Astrocyte (in vitro differentiated cells and primary cell): Measurements from ENCODE around the gene RALB. TPM values are rescaled to one million over a fixed set of nuclear protein-coding genes. Genes with fewer than 3 reads are reported as not detected.

Experiments used
- DNase-seq: peaks from one replicate; pipeline ENCODE4 v3.0.0-alpha.2; 2010; ENCODE audit warnings: low read depth
- FAIRE-seq: peaks from 2 replicates; lab custom pipeline; 2011; peaks lifted over from hg19 to GRCh38; lab: Jason Lieb, UNC
- H2AFZ ChIP-seq: 2 replicates; pipeline ENCODE4 v1.6.0; 2012; ENCODE audit warnings: low read depth, low read length, inconsistent platforms
- H3K27ac ChIP-seq: 2 replicates; pipeline ENCODE4 v1.5.1; 2011; ENCODE audit warnings: low read depth, low read length, inconsistent platforms
- H3K27me3 ChIP-seq: 2 replicates; pipeline ENCODE4 v1.6.0; 2011; ENCODE audit warnings: low read length, inconsistent platforms; ENCODE audit not compliant: insufficient read depth
- H3K36me3 ChIP-seq: 2 replicates; pipeline ENCODE4 v1.5.1; 2011; ENCODE audit warnings: low read length, inconsistent platforms; ENCODE audit not compliant: insufficient read depth
- H3K4me1 ChIP-seq: 2 replicates; pipeline ENCODE4 v1.5.1; 2011; ENCODE audit warnings: low read length, inconsistent platforms; ENCODE audit not compliant: insufficient read depth
- H3K4me2 ChIP-seq: 2 replicates; pipeline ENCODE4 v1.6.0; 2012; ENCODE audit warnings: low read length, inconsistent platforms
- H3K4me3 ChIP-seq: 2 replicates; pipeline ENCODE4 v1.5.1; 2011; ENCODE audit warnings: low read depth, mild to moderate bottlenecking, low read length, inconsistent platforms; ENCODE audit not compliant: insufficient read depth
- H3K79me2 ChIP-seq: 2 replicates; pipeline ENCODE4 v1.6.0; 2012; ENCODE audit warnings: mild to moderate bottlenecking, low read length, inconsistent platforms; ENCODE audit not compliant: insufficient read depth
- H3K9ac ChIP-seq: 2 replicates; pipeline ENCODE4 v1.6.0; 2012; ENCODE audit warnings: mild to moderate bottlenecking, low read length, inconsistent platforms
- H3K9me3 ChIP-seq: 2 replicates; pipeline ENCODE4 v1.5.1; 2012; ENCODE audit warnings: low read depth, mild to moderate bottlenecking, low read length, inconsistent platforms; ENCODE audit not compliant: insufficient read depth
- H4K20me1 ChIP-seq: 2 replicates; pipeline ENCODE4 v1.6.0; 2012; ENCODE audit warnings: low read length, inconsistent platforms; ENCODE audit not compliant: insufficient read depth
- H3K27ac Mint-ChIP-seq: one replicate; pipeline ENCODE4 v1.8.0; 2021; ENCODE audit warnings: mild to moderate bottlenecking, mixed read lengths; ENCODE audit not compliant: unreplicated experiment
- H3K27me3 Mint-ChIP-seq: one replicate; pipeline ENCODE4 v1.8.0; 2021; ENCODE audit warnings: low read depth, mixed read lengths; ENCODE audit not compliant: unreplicated experiment
- H3K36me3 Mint-ChIP-seq: one replicate; pipeline ENCODE4 v1.8.0; 2021; ENCODE audit warnings: low read depth, mixed read lengths; ENCODE audit not compliant: unreplicated experiment
- H3K4me1 Mint-ChIP-seq: one replicate; pipeline ENCODE4 v1.8.0; 2021; ENCODE audit warnings: low read depth, mixed read lengths; ENCODE audit not compliant: unreplicated experiment
- H3K4me3 Mint-ChIP-seq: one replicate; pipeline ENCODE4 v1.8.0; 2021; ENCODE audit warnings: mild to moderate bottlenecking, moderate library complexity, mixed read lengths; ENCODE audit not compliant: unreplicated experiment
- H3K9me3 Mint-ChIP-seq: one replicate; pipeline ENCODE4 v1.8.0; 2021; ENCODE audit warnings: mild to moderate bottlenecking, mixed read lengths; ENCODE audit not compliant: unreplicated experiment
- EZH2 ChIP-seq: IDR thresholded peaks from 2 replicates; pipeline ENCODE4 v1.6.1; 2012; ENCODE audit warnings: mild to moderate bottlenecking, low read length, inconsistent platforms; ENCODE audit not compliant: insufficient read depth
- total RNA-seq: library from RNA; stranded (reverse); gene quantifications from 2 replicates; pipeline ENCODE4 v1.2.1, GENCODE V29; 2021
- TF ChIP-seq, protein P1 (sequence below): IDR thresholded peaks from 2 replicates; pipeline ENCODE4 v1.5.1; 2011; ENCODE audit warnings: low read depth, mild to moderate bottlenecking, inconsistent platforms, low read length, moderate library complexity; ENCODE audit not compliant: insufficient read depth

RALB gene
- total RNA-seq, 1 donor from 2014 or later = 44.5 TPM

DNA sequence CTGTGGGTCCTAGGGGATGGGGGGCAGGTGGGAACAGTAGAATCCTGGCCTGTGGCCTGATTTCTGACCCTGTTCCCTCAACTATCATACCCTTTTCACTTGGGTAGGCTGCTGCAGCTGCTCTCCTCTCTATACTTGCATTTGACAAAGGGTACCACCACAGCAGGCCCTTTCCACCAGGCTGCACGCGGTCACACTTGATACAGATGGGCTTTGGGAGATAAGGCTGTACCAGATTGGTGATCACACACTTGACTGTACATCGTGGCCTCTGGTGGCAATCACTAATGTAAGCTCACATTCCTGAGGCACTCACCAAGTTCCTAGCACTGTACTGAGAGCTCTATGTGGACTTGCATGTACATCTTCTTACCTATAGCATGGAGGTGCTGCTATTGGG is 1.6 kb upstream of the RALB start:
- peaks cover 30% of the 10 kb centered on the region for H3K27me3 Mint-ChIP-seq
- no peak for DNase-seq

DNA sequence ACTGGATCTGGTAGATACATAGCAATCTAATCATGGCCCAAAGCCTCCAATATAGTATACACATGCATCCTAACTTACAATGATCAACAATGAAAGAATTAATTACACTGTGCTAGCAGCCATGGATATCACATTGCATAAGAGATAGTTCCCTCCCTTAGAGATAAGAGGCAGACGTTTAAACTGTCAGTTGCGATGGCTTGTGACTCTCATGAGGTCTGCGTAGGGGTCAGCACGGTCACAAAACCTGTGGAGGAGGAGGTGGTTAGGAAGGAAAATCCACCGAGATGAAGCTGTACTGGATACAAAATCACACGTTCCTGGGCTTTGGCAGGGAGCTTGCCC is 800 bp upstream of the RALB start:
- Histone ChIP-seq H3K27me3 (peaks cover 3% of the 10 kb centered on the region), H3K4me2 (peak overlapping the region; percentile 99), H3K36me3 (no peaks in the 10 kb centered on the region), H4K20me1 (peaks cover 37% of the 10 kb centered on the region), H3K9ac (peak overlapping the region; percentile 74), H3K4me3 (peak overlapping the region; percentile 98), H3K4me1 (peaks cover 18% of the 10 kb centered on the region), H3K27ac (no peak overlapping the region), H3K79me2 (peaks cover 40% of the 10 kb centered on the region), H3K9me3 (no peaks in the 10 kb centered on the region), H2AFZ (peak overlapping the region; percentile 94)
- DNase-seq = no peak
- TF ChIP-seq, protein P1, sequence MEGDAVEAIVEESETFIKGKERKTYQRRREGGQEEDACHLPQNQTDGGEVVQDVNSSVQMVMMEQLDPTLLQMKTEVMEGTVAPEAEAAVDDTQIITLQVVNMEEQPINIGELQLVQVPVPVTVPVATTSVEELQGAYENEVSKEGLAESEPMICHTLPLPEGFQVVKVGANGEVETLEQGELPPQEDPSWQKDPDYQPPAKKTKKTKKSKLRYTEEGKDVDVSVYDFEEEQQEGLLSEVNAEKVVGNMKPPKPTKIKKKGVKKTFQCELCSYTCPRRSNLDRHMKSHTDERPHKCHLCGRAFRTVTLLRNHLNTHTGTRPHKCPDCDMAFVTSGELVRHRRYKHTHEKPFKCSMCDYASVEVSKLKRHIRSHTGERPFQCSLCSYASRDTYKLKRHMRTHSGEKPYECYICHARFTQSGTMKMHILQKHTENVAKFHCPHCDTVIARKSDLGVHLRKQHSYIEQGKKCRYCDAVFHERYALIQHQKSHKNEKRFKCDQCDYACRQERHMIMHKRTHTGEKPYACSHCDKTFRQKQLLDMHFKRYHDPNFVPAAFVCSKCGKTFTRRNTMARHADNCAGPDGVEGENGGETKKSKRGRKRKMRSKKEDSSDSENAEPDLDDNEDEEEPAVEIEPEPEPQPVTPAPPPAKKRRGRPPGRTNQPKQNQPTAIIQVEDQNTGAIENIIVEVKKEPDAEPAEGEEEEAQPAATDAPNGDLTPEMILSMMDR = no peak
- no peak for TF ChIP-seq EZH2
- FAIRE-seq = no peak
- H3K9me3 Mint-ChIP-seq = no peaks in the 10 kb centered on the region
- peaks cover 26% of the 10 kb centered on the region for H3K27me3 Mint-ChIP-seq
- peak overlapping the region; percentile 99 for H3K4me3 Mint-ChIP-seq
- peak overlapping the region; percentile 79 for H3K27ac Mint-ChIP-seq
- H3K4me1 Mint-ChIP-seq = peaks cover 15% of the 10 kb centered on the region
- H3K36me3 Mint-ChIP-seq = peaks cover 4% of the 10 kb centered on the region

More for the DNA sequence above, 1.6 kb upstream of the RALB start:
- no peak overlapping the region for H3K4me3 Mint-ChIP-seq
- H3K27ac ChIP-seq = no peak overlapping the region
- no peak overlapping the region for H2AFZ ChIP-seq
- no peak overlapping the region for H3K27ac Mint-ChIP-seq
- H3K4me1 Mint-ChIP-seq = peaks cover 15% of the 10 kb centered on the region
- FAIRE-seq = no peak
- peaks cover 3% of the 10 kb centered on the region for H3K27me3 ChIP-seq
- H3K9ac ChIP-seq = no peak overlapping the region
- no peak overlapping the region for H3K4me3 ChIP-seq
- H3K36me3 Mint-ChIP-seq = peaks cover 2% of the 10 kb centered on the region
- H4K20me1 ChIP-seq = peaks cover 30% of the 10 kb centered on the region
- H3K4me1 ChIP-seq = peaks cover 15% of the 10 kb centered on the region
- no peaks in the 10 kb centered on the region for H3K36me3 ChIP-seq
- TF ChIP-seq, protein P1 = no peak
- TF ChIP-seq EZH2 = no peak
- no peaks in the 10 kb centered on the region for H3K9me3 Mint-ChIP-seq
- H3K79me2 ChIP-seq = peaks cover 32% of the 10 kb centered on the region
- no peak overlapping the region for H3K4me2 ChIP-seq
- no peaks in the 10 kb centered on the region for H3K9me3 ChIP-seq

DNA sequence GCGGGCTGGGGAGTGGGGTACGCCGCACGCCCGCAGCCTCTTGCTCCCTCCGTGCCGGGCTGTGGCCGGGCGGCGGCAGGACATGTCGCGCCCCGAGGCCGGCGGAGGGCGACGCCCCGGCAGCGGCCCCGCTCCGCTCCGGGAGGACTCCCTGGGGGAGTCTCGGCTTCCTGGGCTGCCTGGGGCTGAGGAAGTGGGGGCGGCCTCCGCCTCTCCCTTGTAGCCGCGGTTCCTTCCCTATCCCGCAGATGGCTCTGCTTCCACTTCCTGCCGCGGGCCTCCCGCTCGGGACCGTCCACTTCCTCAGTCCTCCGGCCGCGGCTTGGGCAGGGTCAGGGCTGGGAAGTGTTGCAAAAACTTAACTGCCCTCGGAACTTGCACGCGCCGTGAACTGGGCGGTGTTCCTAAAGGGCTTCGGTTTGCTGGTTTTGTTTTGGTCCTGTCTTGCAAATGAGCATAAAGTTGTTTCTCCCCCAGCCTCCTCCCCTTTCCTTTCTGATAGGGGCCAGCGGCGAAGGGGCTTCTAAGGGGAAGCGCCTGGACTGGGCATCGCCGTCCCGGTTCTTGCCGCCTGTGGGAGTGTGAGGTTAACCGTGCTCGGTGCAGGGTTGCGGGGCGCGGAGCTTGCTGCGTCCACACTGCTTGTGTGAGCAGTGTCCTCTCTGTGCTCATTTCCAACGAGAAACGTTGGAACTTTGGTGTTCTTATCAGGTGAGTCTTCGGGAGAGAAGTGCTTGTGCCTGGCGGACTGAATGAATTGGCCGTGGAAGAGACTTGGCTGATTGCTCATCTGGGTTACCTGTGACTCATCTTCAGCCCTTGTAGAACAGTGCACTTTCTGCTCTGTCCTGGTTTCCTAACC is 600 bp downstream of the RALB start:
- TF ChIP-seq, protein P1 = no peak
- no peak for TF ChIP-seq EZH2
- H3K27me3 Mint-ChIP-seq = peaks cover 20% of the 10 kb centered on the region
- H3K27ac Mint-ChIP-seq = peak overlapping the region; percentile 50
- DNase-seq (peak; percentile 65), FAIRE-seq (no peak)
- H3K79me2 ChIP-seq = peaks cover 54% of the 10 kb centered on the region
- H3K27ac ChIP-seq = peak overlapping the region; percentile 83
- H2AFZ ChIP-seq = peak overlapping the region; percentile 77
- peak overlapping the region; percentile 94 for H3K4me3 Mint-ChIP-seq
- no peaks in the 10 kb centered on the region for H3K9me3 ChIP-seq
- H3K9me3 Mint-ChIP-seq = no peaks in the 10 kb centered on the region
- H3K9ac ChIP-seq = peak overlapping the region; percentile 90
- peaks cover 18% of the 10 kb centered on the region for H3K4me1 ChIP-seq
- H3K36me3 ChIP-seq = no peaks in the 10 kb centered on the region
- H3K36me3 Mint-ChIP-seq = peaks cover 7% of the 10 kb centered on the region
- H3K4me2 ChIP-seq = peak overlapping the region; percentile 99
- H3K27me3 ChIP-seq = no peaks in the 10 kb centered on the region
- peaks cover 51% of the 10 kb centered on the region for H4K20me1 ChIP-seq
- peaks cover 16% of the 10 kb centered on the region for H3K4me1 Mint-ChIP-seq
- H3K4me3 ChIP-seq = peak overlapping the region; percentile 98
